Measurements from ENCODE around the gene HESX1. TPM values are rescaled to one million over a fixed set of nuclear protein-coding genes. Genes with fewer than 3 reads are reported as not detected.

Gene HESX1
- total RNA-seq: 0.58 and 1.0 TPM in 2 replicates

- DNase-seq (ENCODE audit: extremely low read depth, low read depth, low spot score): no peak
These were observed at the start of gene HESX1 for GRCh38 chr3:57199895-57200297. TSS of gene HESX1 (minus strand) at chr3:57199978. CDS start at chr3:57199918, 60 bp downstream.

GRCh38 chr3:57244946-57245345, 45.2 kb upstream of the HESX1 start:
- no peak for DNase-seq (ENCODE audit: extremely low read depth, low read depth, low spot score)

DNA sequence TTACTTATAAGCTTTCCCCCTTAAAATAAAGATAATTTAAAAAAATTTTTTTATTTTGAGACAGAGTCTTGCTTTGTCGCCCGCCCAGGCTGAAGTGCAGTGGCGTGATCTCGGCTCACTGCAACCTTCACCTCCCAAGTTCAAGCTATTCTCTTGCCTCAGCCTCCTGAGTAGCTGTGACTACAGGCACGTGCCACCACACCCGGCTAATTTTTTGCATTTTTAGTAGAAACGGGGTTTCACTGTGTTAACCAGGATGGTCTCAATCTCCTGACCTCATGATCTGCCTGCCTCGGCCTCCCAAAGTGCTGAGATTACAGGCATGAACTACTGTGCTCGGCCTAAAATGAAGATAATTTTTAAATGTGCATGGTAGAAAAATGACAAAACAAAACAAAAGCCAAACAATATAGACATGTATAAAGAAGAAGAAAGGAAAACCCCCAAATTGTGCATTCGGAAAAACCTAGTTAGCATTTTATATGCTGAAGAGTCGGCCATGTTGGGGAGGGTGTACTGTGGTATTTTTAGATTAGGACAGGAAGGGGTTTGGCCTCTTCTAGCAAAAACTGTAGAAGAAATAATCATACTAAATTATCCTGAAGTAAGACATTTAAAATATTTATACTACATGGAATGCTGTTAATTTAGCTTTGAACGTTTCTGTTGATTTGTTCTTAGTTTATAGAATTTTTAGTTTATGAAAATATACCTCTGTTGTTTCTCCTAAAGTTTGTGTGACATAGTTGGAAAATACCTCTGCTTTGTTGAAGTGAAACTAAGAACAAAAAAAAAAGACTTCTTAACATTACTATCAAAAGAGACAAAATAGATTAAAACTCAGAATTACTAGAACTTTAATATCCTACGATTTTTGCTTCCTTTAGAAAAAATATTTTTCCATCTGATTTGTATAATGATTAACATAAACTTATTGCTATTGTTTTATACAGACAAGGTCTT, 35.1 kb upstream of the HESX1 start:
- DNase-seq (ENCODE audit: extremely low read depth, low read depth, low spot score): no peak

DNA sequence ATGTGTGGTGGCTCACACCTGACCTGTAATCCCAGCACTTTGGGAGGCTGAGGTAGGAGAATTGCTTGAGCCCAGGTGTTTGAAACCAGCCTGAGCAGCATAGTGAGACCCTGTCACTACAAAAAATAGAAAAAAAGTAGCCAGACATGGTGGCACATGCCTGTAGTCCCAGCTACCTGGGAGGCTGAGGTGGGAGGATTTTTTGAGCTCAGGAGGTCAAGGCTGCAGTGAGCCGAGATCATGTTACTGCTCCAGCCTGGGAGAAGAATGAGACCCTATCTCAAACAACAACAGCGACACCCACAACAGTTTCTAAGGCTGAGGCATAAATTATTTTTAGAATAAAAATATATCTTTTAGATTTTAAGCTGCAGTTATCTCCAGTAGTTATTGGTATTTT, 34.0 kb upstream of the HESX1 start:
- no peak for DNase-seq (ENCODE audit: extremely low read depth, low read depth, low spot score)

DNA sequence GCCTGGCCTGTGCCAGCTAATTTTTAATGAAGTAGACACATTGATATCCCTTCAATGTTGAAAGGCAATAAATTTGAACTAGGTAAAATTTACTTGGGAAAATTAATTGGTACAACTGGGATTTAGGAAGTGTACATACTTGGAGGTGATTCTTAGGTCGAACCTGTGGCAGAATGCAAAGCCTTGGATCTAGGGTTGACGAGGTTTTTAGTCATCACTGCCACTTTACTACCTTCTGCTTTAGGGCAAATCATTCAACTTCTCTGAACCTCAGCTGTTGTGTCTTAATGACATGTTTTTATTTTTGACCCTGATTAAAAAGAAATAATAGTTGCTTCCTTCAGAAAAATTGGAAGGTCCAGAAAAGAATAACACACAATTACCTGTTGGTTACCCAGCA, 30.2 kb upstream of the HESX1 start:
- DNase-seq (ENCODE audit: extremely low read depth, low read depth, low spot score): no peak

GRCh38 chr3:57227930-57228751, 28.4 kb upstream of the HESX1 start:
- no peak for DNase-seq (ENCODE audit: extremely low read depth, low read depth, low spot score)

DNA sequence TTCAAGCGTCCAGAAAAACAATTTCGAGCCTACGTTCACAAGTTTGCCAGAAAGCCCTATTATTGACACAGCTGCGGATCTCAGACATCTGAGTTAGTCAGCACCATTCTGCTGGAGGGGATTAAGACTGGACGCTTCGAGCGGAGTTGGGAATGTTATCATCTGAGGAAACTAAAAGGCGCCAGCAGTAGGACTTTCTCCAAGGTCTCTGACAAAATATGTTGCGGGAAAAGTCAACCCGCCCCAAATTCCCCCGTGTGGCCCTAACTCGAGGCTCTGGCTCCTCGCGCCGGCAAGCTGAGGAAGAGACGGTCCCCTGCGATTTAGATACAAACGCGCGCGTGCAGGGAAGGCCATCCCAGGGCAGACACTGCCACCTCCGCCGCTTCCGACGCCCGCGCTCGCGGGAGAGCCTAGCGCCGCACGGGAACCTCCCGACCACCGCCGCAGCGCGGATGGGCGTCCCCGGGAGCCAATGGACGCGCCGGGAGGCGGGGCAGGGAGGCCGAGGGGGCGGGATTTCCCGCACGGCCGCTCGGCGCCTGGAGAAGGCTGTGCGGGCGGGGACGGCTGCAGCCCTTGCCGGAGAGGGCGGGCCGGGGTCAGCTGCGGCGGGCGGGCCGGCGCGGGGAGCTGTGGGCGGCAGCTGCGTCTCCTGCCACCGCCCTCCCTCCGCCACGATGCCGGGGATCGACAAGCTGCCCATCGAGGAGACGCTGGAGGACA, 27.6 kb upstream of the HESX1 start, which contains the start of gene APPL1:
Gene APPL1 (plus strand): TSS at position 526 of the 726 bp plus-strand sequence. CDS start 155 bp downstream, at position 681.
- peak; percentile 51 for DNase-seq (ENCODE audit: extremely low read depth, low read depth, low spot score)

DNA sequence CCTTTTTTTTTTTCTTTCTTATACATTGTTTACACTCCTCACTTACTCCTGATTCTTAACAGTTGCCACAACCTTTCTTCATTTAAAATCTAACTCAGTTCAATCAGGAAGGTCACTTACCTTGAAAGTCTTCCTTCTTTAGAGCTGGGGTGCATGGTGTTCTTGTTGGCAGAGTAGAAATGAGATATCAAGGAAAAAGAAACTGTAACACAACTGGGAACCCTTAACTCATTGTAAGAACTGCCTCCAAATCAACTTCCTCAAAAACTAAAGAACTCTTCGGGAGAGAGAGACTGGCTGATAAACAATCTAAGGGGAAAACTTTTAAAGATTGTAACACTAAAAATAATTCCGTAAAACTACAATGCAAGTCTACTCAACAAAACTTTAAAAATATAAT, 26.4 kb upstream of the HESX1 start:
- no peak for DNase-seq (ENCODE audit: extremely low read depth, low read depth, low spot score)

DNA sequence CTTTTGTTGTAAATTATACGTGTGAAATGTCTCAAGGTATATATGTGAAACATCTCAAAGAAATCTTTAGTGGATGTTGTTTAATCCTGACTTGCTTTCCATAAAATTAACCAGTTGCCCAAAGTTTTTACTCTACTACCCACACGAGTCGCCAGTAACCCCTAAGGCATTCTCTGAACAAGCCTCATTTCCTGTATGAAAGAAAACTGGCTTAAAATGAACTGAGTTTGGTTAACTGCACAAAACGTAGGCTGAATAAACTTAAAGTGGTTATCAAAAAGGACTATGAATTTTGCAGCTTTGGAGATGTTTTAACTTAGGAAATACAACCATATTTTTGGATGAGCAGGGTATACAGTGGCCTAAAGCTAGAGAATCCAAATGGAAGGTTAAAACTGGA, 25.1 kb upstream of the HESX1 start:
- DNase-seq (ENCODE audit: extremely low read depth, low read depth, low spot score): no peak

GRCh38 chr3:57221883-57222282, 22.1 kb upstream of the HESX1 start:
- no peak for DNase-seq (ENCODE audit: extremely low read depth, low read depth, low spot score)

- DNase-seq (ENCODE audit: extremely low read depth, low read depth, low spot score): no peak
These were observed 6.6 kb upstream of the HESX1 start for GRCh38 chr3:57206423-57206822.

DNA sequence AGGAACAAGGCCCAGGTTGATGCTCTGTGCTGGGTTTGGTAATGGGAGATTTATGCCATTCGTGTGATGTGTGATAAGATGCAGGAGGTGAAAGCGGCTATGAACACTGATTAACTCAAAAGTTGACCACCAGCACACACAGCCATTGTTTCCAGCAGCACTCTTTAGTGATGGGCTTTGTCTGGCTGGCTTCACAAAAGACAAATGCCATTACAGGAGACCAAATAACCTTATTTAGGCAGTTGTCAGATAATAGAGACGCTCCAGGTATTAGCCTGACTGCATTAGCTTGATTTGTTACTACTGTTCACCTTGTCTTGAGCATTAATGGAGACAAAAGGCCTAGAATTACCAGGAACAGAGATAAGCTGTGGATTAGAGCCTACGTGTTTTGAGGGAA, 5.1 kb downstream of the HESX1 start:
- no peak for DNase-seq (ENCODE audit: extremely low read depth, low read depth, low spot score)

DNA sequence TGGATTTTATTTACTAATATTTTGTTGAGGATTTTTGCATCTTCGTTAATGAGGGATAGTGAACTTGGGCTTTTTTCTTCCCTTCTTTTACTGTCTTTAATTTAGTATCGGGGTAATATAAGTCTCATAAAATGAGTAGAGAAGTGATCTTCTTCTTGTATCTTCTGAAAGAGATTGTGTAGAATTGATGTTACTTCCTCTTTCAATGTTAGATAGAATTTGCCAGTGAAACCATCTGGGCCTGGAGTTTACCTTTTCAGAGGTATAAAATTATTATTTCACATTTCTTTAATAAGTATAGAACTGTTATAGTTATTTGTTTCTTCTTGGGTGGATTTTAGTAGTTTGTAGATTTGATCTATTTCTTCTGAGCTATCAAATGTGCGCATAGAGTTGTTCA, 7.8 kb downstream of the HESX1 start:
- DNase-seq (ENCODE audit: extremely low read depth, low read depth, low spot score): no peak

- no peak for DNase-seq (ENCODE audit: extremely low read depth, low read depth, low spot score)
These were observed 15.3 kb downstream of the HESX1 start for GRCh38 chr3:57184526-57184925.

DNA sequence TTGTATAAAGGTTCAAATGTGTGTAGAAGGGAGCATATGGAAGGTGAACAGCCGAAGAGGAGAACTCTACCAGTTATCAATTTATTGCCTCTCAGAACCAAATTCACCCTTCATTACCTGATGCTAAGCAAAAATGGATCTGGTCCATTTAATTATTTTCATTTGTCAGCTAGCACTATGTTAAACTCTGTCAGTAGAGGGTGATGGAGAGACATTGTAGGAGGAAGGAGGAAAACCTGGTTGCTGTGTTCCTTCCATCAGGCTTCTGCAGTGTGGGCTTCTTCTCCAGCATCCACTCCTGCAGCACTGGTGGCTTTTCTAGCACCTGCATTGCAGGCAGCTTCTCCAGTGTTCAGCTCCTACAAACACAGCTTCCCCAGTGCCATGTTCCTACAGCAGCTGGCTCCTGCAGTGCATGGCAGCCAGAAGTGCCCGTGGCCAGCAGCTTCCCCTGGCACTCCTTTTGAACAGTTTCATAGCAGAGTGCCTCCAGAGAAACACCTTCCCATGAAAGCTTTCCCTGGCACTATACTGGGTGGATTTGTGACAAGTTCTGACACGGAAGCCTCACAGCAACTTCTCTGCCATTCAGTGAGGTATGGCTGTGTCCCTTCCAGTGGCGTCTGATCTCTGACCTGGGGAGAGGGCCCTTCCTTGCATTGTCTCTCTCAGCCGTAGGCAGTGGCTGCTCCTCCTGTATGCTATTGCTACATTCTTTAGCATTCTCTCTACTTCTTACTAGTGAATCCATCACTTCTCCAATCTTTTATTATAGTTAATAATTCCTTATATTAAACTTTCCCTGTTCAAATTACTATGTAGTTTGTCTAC, 20.0 kb downstream of the HESX1 start:
- no peak for DNase-seq (ENCODE audit: extremely low read depth, low read depth, low spot score)

DNA sequence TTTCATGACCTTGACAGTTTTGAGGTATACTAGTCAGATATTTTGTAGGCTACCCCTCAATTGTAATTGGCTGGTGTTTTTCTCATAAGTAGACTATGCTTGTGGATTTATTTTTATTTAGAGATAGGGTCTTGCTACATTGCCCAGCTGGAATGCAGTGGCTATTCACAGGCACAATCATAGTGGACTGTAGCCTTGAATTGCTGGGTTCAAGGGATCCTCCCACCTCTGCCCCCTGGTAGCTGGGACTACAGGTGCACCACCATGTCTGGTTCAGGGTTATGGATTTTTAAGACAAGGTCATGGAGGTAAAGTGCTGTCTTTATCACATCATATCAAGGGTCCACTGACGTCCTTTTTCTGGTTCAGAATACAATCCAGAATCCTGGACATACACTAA, 23.7 kb downstream of the HESX1 start:
- no peak for DNase-seq (ENCODE audit: extremely low read depth, low read depth, low spot score)

DNA sequence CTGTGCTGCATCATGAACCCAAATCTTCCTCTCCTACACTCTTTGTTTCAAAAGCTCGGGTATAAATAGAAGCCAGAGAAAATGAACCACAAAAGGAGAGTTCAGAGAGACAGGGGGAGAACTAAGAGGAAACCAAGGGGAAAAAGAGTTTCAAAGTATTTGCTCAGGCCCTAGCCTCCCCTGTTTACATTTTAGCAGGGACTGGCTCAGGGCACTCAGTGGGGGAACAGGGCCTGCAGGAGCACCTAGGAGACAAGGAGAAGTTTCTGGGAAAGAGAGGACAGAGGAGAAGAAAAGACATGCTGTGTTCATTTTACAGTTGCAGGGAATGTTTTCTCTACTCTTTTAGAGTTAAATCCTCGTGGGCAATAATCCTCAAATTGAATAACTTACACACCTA, 26.1 kb downstream of the HESX1 start:
- no peak for DNase-seq (ENCODE audit: extremely low read depth, low read depth, low spot score)

DNA sequence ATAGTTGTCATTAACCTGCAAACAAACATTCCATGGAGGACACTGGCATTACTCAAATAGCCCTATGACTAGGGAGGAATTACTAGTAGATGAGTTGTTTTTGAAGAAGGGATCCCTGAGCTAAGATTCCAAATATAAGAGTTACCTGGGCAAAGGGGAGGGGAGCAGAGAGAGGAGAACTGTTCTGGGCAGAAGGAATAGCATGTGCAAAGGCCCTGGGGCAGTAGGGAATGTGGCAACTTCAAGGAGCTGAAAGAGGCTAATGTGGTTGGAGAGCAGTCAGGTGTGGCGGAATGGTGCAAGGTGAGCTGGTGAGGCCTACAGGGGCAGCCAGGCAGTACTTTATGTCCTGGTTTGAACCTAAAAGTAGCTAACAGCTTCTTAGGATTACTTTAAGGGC, 28.8 kb downstream of the HESX1 start:
- DNase-seq (ENCODE audit: extremely low read depth, low read depth, low spot score): no peak

- DNase-seq (ENCODE audit: extremely low read depth, low read depth, low spot score): no peak
These were observed 29.7 kb downstream of the HESX1 start for GRCh38 chr3:57169872-57170623.

All from glomerular endothelial cell (primary cell).